SK-N-SH treated with all-trans-retinoic acid at 6 μM for 48 hours (cell line): Measurements from ENCODE around the gene CAVIN2.

Experiments
- ATAC-seq: fragments of 200-7000 bp; cut with Tn5 transposase; 3 replicates; pipeline ENCODE4 v1.9.1; 2020; ENCODE audit warnings: mild to moderate bottlenecking, moderate library complexity
- BACH2 ChIP-seq: fragments of 250-450 bp; sonication (Bioruptor Pico); IDR thresholded peaks from 2 replicates; pipeline ENCODE4 v1.9.0; 2021; ENCODE audit warnings: mild to moderate bottlenecking, borderline replicate concordance
- CSDC2 ChIP-seq: fragments of 250-450 bp; sonication (Bioruptor Pico); IDR thresholded peaks from 2 replicates; pipeline ENCODE4 v1.5.0; 2020; ENCODE audit warnings: mild to moderate bottlenecking, moderate library complexity
- ESRRG ChIP-seq: fragments of 250-450 bp; sonication (Bioruptor Pico); IDR thresholded peaks from 2 replicates; pipeline ENCODE4 v1.6.1; 2021; ENCODE audit warnings: mild to moderate bottlenecking
- GLIS3 ChIP-seq: fragments of 250-450 bp; sonication (Bioruptor Pico); IDR thresholded peaks from 2 replicates; pipeline ENCODE4 v1.5.0; 2020; ENCODE audit warnings: mild to moderate bottlenecking, moderate library complexity
- ISL1 ChIP-seq: fragments of 250-450 bp; sonication (Bioruptor Pico); IDR thresholded peaks from 2 replicates; pipeline ENCODE4 v2.1.2; 2022; ENCODE audit warnings: mild to moderate bottlenecking, moderate library complexity
- OSR1 ChIP-seq: fragments of 250-450 bp; sonication (Bioruptor Pico); IDR thresholded peaks from 2 replicates; pipeline ENCODE4 v1.8.0; 2022; ENCODE audit warnings: moderate library complexity, mild to moderate bottlenecking, inconsistent platforms
- PPARA ChIP-seq: fragments of 250-450 bp; sonication (Bioruptor Pico); IDR thresholded peaks from 2 replicates; pipeline ENCODE4 v1.5.0; 2020; ENCODE audit warnings: mild to moderate bottlenecking, borderline replicate concordance
- RARB ChIP-seq: fragments of 250-450 bp; sonication (Bioruptor Pico); IDR thresholded peaks from 2 replicates; pipeline ENCODE4 v1.8.0; 2021; ENCODE audit warnings: mild to moderate bottlenecking, moderate library complexity
- SNAI2 ChIP-seq: fragments of 250-450 bp; sonication (Bioruptor Pico); IDR thresholded peaks from 2 replicates; pipeline ENCODE4 v1.5.0; 2020; ENCODE audit warnings: mild to moderate bottlenecking, moderate library complexity
- TCF4 ChIP-seq: fragments of 250-450 bp; sonication (Bioruptor Pico); IDR thresholded peaks from 2 replicates; pipeline ENCODE4 v1.8.0; 2021; ENCODE audit warnings: mild to moderate bottlenecking, moderate library complexity, borderline replicate concordance
- TOX ChIP-seq: fragments of 250-450 bp; sonication (Bioruptor Pico); IDR thresholded peaks from 2 replicates; pipeline ENCODE4 v1.8.0; 2021; ENCODE audit warnings: mild to moderate bottlenecking, moderate library complexity, borderline replicate concordance
- ZC3H10 ChIP-seq: fragments of 250-450 bp; sonication (Bioruptor Pico); IDR thresholded peaks from 2 replicates; pipeline ENCODE4 v1.5.1; 2021; ENCODE audit warnings: mild to moderate bottlenecking, moderate library complexity
- ZFP3 ChIP-seq: fragments of 250-450 bp; sonication (Bioruptor Pico); IDR thresholded peaks from 2 replicates; pipeline ENCODE4 v1.5.0; 2020; ENCODE audit warnings: mild to moderate bottlenecking, moderate library complexity
- ZFP30 ChIP-seq: fragments of 450-650 bp; formaldehyde crosslinking; IDR thresholded peaks from 2 replicates; pipeline ENCODE4 v1.5.0; 2022; ENCODE audit warnings: mild to moderate bottlenecking, moderate library complexity
- ZNF565 ChIP-seq: fragments of 450-650 bp; formaldehyde crosslinking; conservative IDR thresholded peaks from 2 replicates; pipeline ENCODE4 v1.5.0; 2020; ENCODE audit warnings: low read depth, mild to moderate bottlenecking, moderate library complexity
- ZNF70 ChIP-seq: fragments of 450-650 bp; formaldehyde crosslinking; IDR thresholded peaks from 2 replicates; pipeline ENCODE4 v1.5.0; 2020; ENCODE audit warnings: mild to moderate bottlenecking, moderate library complexity
- ZNF8 ChIP-seq: fragments of 450-650 bp; formaldehyde crosslinking; IDR thresholded peaks from 2 replicates; pipeline ENCODE4 v1.5.0; 2020; ENCODE audit warnings: mild to moderate bottlenecking, moderate library complexity
- TF ChIP-seq, protein P1 (sequence below): fragments of 250-450 bp; sonication (Bioruptor Pico); IDR thresholded peaks from 2 replicates; pipeline ENCODE4 v1.8.0; 2021; ENCODE audit warnings: low read depth, mild to moderate bottlenecking, moderate library complexity, borderline replicate concordance
- TF ChIP-seq, protein P2 (sequence below): fragments of 250-450 bp; sonication (Bioruptor Pico); IDR thresholded peaks from 2 replicates; pipeline ENCODE4 v1.5.0; 2020; ENCODE audit warnings: mild to moderate bottlenecking, moderate library complexity
- TF ChIP-seq, protein P3 (sequence below): fragments of 250-450 bp; sonication (Bioruptor Pico); IDR thresholded peaks from 2 replicates; pipeline ENCODE4 v1.5.1; 2020; ENCODE audit warnings: low read depth, mild to moderate bottlenecking, moderate library complexity
- TF ChIP-seq, protein P4 (sequence below): fragments of 250-450 bp; sonication (Bioruptor Pico); IDR thresholded peaks from 2 replicates; pipeline ENCODE4 v1.5.1; 2021; ENCODE audit warnings: mild to moderate bottlenecking, moderate library complexity
- TF ChIP-seq, protein P5 (sequence below): fragments of 250-450 bp; sonication (Bioruptor Pico); IDR thresholded peaks from 2 replicates; pipeline ENCODE4 v1.8.0; 2020; ENCODE audit warnings: mild to moderate bottlenecking, moderate library complexity, borderline replicate concordance

Gene CAVIN2

GRCh38 chr2:191821078-191821477, 25.8 kb downstream of the CAVIN2 start:
- no peak for TF ChIP-seq ZNF8 (CRISPR knock-in tag)
- TF ChIP-seq ISL1: no peak
- TF ChIP-seq, protein P1, sequence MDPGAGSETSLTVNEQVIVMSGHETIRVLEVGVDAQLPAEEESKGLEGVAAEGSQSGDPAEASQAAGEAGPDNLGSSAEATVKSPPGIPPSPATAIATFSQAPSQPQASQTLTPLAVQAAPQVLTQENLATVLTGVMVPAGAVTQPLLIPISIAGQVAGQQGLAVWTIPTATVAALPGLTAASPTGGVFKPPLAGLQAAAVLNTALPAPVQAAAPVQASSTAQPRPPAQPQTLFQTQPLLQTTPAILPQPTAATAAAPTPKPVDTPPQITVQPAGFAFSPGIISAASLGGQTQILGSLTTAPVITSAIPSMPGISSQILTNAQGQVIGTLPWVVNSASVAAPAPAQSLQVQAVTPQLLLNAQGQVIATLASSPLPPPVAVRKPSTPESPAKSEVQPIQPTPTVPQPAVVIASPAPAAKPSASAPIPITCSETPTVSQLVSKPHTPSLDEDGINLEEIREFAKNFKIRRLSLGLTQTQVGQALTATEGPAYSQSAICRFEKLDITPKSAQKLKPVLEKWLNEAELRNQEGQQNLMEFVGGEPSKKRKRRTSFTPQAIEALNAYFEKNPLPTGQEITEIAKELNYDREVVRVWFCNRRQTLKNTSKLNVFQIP (CRISPR knock-in tag): no peak
- TF ChIP-seq ESRRG (CRISPR knock-in tag): no peak
- TF ChIP-seq BACH2 (CRISPR knock-in tag): no peak
- TF ChIP-seq ZFP3: no peak
- no peak for TF ChIP-seq PPARA (CRISPR knock-in tag)
- TF ChIP-seq, protein P2, sequence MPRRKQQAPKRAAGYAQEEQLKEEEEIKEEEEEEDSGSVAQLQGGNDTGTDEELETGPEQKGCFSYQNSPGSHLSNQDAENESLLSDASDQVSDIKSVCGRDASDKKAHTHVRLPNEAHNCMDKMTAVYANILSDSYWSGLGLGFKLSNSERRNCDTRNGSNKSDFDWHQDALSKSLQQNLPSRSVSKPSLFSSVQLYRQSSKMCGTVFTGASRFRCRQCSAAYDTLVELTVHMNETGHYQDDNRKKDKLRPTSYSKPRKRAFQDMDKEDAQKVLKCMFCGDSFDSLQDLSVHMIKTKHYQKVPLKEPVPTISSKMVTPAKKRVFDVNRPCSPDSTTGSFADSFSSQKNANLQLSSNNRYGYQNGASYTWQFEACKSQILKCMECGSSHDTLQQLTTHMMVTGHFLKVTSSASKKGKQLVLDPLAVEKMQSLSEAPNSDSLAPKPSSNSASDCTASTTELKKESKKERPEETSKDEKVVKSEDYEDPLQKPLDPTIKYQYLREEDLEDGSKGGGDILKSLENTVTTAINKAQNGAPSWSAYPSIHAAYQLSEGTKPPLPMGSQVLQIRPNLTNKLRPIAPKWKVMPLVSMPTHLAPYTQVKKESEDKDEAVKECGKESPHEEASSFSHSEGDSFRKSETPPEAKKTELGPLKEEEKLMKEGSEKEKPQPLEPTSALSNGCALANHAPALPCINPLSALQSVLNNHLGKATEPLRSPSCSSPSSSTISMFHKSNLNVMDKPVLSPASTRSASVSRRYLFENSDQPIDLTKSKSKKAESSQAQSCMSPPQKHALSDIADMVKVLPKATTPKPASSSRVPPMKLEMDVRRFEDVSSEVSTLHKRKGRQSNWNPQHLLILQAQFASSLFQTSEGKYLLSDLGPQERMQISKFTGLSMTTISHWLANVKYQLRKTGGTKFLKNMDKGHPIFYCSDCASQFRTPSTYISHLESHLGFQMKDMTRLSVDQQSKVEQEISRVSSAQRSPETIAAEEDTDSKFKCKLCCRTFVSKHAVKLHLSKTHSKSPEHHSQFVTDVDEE (CRISPR knock-in tag): no peak
- TF ChIP-seq, protein P3, sequence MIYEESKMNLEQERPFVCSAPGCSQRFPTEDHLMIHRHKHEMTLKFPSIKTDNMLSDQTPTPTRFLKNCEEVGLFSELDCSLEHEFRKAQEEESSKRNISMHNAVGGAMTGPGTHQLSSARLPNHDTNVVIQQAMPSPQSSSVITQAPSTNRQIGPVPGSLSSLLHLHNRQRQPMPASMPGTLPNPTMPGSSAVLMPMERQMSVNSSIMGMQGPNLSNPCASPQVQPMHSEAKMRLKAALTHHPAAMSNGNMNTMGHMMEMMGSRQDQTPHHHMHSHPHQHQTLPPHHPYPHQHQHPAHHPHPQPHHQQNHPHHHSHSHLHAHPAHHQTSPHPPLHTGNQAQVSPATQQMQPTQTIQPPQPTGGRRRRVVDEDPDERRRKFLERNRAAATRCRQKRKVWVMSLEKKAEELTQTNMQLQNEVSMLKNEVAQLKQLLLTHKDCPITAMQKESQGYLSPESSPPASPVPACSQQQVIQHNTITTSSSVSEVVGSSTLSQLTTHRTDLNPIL (CRISPR knock-in tag): no peak
- no peak for TF ChIP-seq CSDC2 (CRISPR knock-in tag)
- no peak for TF ChIP-seq GLIS3
- no peak for TF ChIP-seq RARB (CRISPR knock-in tag)
- TF ChIP-seq, all 23 proteins: peak for 0
- no peak for ATAC-seq

GRCh38 chr2:191818725-191819350, 28.1 kb downstream of the CAVIN2 start:
- TF ChIP-seq ZFP30 (CRISPR knock-in tag): no peak
- no peak for TF ChIP-seq SNAI2 (CRISPR knock-in tag)
- TF ChIP-seq, protein P1 (CRISPR knock-in tag): no peak
- no peak for TF ChIP-seq OSR1 (CRISPR knock-in tag)
- TF ChIP-seq BACH2 (CRISPR knock-in tag): no peak
- TF ChIP-seq, protein P4, sequence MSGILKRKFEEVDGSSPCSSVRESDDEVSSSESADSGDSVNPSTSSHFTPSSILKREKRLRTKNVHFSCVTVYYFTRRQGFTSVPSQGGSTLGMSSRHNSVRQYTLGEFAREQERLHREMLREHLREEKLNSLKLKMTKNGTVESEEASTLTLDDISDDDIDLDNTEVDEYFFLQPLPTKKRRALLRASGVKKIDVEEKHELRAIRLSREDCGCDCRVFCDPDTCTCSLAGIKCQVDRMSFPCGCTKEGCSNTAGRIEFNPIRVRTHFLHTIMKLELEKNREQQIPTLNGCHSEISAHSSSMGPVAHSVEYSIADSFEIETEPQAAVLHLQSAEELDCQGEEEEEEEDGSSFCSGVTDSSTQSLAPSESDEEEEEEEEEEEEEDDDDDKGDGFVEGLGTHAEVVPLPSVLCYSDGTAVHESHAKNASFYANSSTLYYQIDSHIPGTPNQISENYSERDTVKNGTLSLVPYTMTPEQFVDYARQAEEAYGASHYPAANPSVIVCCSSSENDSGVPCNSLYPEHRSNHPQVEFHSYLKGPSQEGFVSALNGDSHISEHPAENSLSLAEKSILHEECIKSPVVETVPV (CRISPR knock-in tag): no peak
- no peak for TF ChIP-seq ZNF8 (CRISPR knock-in tag)
- TF ChIP-seq ZNF70: no peak
- TF ChIP-seq GLIS3: no peak
- no peak for TF ChIP-seq TOX (CRISPR knock-in tag)
- TF ChIP-seq ESRRG (CRISPR knock-in tag): no peak
- no peak for TF ChIP-seq CSDC2 (CRISPR knock-in tag)
- ATAC-seq: no peak

- no peak for TF ChIP-seq ZNF565 (CRISPR knock-in tag)
- TF ChIP-seq, protein P5, sequence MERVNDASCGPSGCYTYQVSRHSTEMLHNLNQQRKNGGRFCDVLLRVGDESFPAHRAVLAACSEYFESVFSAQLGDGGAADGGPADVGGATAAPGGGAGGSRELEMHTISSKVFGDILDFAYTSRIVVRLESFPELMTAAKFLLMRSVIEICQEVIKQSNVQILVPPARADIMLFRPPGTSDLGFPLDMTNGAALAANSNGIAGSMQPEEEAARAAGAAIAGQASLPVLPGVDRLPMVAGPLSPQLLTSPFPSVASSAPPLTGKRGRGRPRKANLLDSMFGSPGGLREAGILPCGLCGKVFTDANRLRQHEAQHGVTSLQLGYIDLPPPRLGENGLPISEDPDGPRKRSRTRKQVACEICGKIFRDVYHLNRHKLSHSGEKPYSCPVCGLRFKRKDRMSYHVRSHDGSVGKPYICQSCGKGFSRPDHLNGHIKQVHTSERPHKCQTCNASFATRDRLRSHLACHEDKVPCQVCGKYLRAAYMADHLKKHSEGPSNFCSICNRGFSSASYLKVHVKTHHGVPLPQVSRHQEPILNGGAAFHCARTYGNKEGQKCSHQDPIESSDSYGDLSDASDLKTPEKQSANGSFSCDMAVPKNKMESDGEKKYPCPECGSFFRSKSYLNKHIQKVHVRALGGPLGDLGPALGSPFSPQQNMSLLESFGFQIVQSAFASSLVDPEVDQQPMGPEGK (CRISPR knock-in tag): no peak
- TF ChIP-seq, protein P4 (CRISPR knock-in tag): no peak
- TF ChIP-seq TCF4 (CRISPR knock-in tag): no peak
- no peak for TF ChIP-seq ZFP3
- no peak for TF ChIP-seq ZNF70
- TF ChIP-seq ISL1: no peak
- TF ChIP-seq GLIS3: no peak
- no peak for TF ChIP-seq ZNF8 (CRISPR knock-in tag)
- TF ChIP-seq, protein P3 (CRISPR knock-in tag): no peak
- no peak for TF ChIP-seq CSDC2 (CRISPR knock-in tag)
- TF ChIP-seq PPARA (CRISPR knock-in tag): no peak
- TF ChIP-seq ZC3H10: no peak
- TF ChIP-seq RARB (CRISPR knock-in tag): no peak
- no peak for ATAC-seq
Measured at GRCh38 chr2:191818133-191818532, 28.8 kb downstream of the CAVIN2 start.
